ENCODE data around the gene TGFBR3. TPM values are rescaled to one million over a fixed set of nuclear protein-coding genes. Genes with fewer than 3 reads are reported as not detected.

Gene TGFBR3
- total and polyA plus RNA-seq, 2 of the 8 experiments (the other 6 are each of a cell fraction or from before 2014, with no cell fraction given): 2.0 to 6.1 TPM

DNA sequence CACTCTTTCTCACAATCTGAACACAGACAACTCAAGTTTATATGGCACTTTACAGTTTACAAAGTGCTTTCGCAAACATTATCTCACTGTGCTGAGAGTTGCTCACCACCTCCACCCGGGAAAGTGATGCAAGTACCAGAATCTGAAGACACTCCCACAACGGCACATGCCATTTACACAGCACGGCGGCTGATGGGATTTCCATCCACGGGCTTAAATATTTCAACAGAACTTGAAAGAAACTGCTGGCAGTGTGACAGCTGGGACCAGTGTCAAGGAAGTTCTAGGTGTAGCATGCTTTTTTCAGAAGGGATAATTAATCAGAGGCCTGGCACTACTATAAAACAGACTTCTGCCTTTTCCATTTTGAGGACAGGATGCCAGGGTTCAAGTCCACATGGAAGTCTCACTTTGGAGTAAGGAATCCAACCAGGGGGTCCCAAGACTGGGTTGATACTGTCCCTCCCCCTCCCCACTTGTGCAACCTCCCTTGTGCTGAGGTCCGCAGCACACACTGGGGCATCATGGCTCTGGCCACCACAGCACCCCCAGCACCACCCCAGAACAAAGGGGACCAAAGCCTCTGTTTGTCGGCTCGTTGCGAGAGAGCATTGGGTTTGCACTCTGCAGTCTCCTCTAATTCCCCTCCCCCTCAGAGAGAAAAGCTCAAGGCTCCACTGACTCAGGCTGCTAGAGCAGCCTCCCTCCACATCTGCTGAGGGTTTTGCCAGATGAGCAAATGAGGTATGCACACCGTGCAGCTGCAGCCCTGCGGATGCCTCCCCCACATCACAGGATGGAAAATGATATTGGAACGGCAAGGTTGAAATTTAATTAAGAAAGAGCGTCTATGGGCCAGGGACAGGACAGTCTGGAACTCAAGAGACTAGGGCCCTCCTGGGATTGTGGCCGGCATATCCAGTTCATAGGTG is 154.9 kb downstream of the TGFBR3 start (continued):
- TF ChIP-seq, protein P1, sequence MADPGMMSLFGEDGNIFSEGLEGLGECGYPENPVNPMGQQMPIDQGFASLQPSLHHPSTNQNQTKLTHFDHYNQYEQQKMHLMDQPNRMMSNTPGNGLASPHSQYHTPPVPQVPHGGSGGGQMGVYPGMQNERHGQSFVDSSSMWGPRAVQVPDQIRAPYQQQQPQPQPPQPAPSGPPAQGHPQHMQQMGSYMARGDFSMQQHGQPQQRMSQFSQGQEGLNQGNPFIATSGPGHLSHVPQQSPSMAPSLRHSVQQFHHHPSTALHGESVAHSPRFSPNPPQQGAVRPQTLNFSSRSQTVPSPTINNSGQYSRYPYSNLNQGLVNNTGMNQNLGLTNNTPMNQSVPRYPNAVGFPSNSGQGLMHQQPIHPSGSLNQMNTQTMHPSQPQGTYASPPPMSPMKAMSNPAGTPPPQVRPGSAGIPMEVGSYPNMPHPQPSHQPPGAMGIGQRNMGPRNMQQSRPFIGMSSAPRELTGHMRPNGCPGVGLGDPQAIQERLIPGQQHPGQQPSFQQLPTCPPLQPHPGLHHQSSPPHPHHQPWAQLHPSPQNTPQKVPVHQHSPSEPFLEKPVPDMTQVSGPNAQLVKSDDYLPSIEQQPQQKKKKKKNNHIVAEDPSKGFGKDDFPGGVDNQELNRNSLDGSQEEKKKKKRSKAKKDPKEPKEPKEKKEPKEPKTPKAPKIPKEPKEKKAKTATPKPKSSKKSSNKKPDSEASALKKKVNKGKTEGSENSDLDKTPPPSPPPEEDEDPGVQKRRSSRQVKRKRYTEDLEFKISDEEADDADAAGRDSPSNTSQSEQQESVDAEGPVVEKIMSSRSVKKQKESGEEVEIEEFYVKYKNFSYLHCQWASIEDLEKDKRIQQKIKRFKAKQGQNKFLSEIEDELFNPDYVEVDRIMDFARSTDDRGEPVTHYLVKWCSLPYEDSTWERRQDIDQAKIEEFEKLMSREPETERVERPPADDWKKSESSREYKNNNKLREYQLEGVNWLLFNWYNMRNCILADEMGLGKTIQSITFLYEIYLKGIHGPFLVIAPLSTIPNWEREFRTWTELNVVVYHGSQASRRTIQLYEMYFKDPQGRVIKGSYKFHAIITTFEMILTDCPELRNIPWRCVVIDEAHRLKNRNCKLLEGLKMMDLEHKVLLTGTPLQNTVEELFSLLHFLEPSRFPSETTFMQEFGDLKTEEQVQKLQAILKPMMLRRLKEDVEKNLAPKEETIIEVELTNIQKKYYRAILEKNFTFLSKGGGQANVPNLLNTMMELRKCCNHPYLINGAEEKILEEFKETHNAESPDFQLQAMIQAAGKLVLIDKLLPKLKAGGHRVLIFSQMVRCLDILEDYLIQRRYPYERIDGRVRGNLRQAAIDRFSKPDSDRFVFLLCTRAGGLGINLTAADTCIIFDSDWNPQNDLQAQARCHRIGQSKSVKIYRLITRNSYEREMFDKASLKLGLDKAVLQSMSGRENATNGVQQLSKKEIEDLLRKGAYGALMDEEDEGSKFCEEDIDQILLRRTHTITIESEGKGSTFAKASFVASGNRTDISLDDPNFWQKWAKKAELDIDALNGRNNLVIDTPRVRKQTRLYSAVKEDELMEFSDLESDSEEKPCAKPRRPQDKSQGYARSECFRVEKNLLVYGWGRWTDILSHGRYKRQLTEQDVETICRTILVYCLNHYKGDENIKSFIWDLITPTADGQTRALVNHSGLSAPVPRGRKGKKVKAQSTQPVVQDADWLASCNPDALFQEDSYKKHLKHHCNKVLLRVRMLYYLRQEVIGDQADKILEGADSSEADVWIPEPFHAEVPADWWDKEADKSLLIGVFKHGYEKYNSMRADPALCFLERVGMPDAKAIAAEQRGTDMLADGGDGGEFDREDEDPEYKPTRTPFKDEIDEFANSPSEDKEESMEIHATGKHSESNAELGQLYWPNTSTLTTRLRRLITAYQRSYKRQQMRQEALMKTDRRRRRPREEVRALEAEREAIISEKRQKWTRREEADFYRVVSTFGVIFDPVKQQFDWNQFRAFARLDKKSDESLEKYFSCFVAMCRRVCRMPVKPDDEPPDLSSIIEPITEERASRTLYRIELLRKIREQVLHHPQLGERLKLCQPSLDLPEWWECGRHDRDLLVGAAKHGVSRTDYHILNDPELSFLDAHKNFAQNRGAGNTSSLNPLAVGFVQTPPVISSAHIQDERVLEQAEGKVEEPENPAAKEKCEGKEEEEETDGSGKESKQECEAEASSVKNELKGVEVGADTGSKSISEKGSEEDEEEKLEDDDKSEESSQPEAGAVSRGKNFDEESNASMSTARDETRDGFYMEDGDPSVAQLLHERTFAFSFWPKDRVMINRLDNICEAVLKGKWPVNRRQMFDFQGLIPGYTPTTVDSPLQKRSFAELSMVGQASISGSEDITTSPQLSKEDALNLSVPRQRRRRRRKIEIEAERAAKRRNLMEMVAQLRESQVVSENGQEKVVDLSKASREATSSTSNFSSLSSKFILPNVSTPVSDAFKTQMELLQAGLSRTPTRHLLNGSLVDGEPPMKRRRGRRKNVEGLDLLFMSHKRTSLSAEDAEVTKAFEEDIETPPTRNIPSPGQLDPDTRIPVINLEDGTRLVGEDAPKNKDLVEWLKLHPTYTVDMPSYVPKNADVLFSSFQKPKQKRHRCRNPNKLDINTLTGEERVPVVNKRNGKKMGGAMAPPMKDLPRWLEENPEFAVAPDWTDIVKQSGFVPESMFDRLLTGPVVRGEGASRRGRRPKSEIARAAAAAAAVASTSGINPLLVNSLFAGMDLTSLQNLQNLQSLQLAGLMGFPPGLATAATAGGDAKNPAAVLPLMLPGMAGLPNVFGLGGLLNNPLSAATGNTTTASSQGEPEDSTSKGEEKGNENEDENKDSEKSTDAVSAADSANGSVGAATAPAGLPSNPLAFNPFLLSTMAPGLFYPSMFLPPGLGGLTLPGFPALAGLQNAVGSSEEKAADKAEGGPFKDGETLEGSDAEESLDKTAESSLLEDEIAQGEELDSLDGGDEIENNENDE (IDR thresholded peaks at IDR 0.05; ENCODE audit: insufficient replicate concordance, low read length): no peak
- TF ChIP-seq GTF2F1 (IDR thresholded peaks at IDR 0.05; ENCODE audit: borderline replicate concordance, low read depth, low read length): no peak
- no peak for TF ChIP-seq RAD21 (IDR thresholded peaks at IDR 0.05 in 1 of 2, conservative IDR thresholded peaks at IDR 0.05 in 1 of 2; ENCODE audit: low read depth in 2 of 2, low read length in 2 of 2)
- no peak for TF ChIP-seq POLR2AphosphoS5 (IDR thresholded peaks at IDR 0.05; ENCODE audit: low read depth, low read length)
- TF ChIP-seq SAP30 (IDR thresholded peaks at IDR 0.05; ENCODE audit: insufficient read depth, insufficient replicate concordance, low read length): no peak
- no peak for TF ChIP-seq YY1 (IDR thresholded peaks at IDR 0.05; ENCODE audit: low read depth, low read length)
- TF ChIP-seq PHF8 (conservative IDR thresholded peaks at IDR 0.05; ENCODE audit: low read depth, low read length): no peak

Measured in H1 (cell line).